GM13977 (cell line): ENCODE data around the gene KIF20A.

Experiments used
- DNase-seq: peaks from one replicate; pipeline ENCODE4 v3.0.0; 2012; ENCODE audit warnings: low spot score
- CTCF ChIP-seq: IDR thresholded peaks from 2 replicates; pipeline ENCODE4 v1.5.1; 2012; ENCODE audit warnings: mild to moderate bottlenecking, control low read depth; ENCODE audit not compliant: insufficient read depth; ENCODE audit errors: extremely low read depth, missing control alignments
- in situ Hi-C: fragments of 300-500 bp; cut with MboI; formaldehyde crosslinking; loops from one replicate; pipeline ENCODE4 v1.12.0; 2022; ENCODE audit warnings: low sequenced_read_pairs, low pct_unique_long_range_greater_than_20kb, mixed read lengths, inconsistent platforms; ENCODE audit not compliant: unreplicated experiment

Gene KIF20A

DNA sequence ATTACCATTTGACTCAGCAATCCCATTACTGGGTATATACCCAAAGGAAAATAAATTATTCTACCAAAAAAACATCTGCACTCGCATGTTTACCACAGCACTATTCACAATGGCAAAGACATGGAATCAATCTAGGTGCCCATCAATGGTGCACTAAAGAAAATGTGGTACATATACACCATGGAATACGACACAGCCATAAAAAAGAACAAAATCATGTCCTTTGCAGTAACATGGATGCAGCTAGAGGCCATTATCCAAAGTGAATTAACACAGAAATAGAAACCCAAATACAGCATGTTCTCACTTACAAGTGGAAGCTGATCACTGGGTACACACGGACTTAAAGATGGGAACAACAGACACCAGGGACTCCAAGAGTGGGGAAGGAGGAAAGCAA, 32.1 kb downstream of the KIF20A start:
- in situ Hi-C loops, result no loop called here
- TF ChIP-seq CTCF, result no peak

GRCh38 chr5:138212828-138213160, 33.9 kb downstream of the KIF20A start:
- DNase-seq, result peak; percentile 20
- TF ChIP-seq CTCF, result no peak
- in situ Hi-C loops, result no loop called here

More for the DNA sequence above, 32.1 kb downstream of the KIF20A start:
- no peak for DNase-seq

GRCh38 chr5:138213161-138214029, 34.5 kb downstream of the KIF20A start, which contains the start of gene CDC23:
CDC23 (minus strand) TSS chr5:138213323; CDS start chr5:138213312, 11 bp downstream.
- in situ Hi-C loops, result no loop called here
- TF ChIP-seq CTCF, result no peak
- DNase-seq, result peak; percentile 98

- no peak for TF ChIP-seq CTCF
- DNase-seq, result no peak
- in situ Hi-C loops, result no loop called here
Measured at GRCh38 chr5:138216799-138217198, 37.9 kb downstream of the KIF20A start.

GRCh38 chr5:138223532-138223931, 44.6 kb downstream of the KIF20A start:
- DNase-seq, result no peak
- TF ChIP-seq CTCF, result no peak
- in situ Hi-C loops, result no loop called here

DNA sequence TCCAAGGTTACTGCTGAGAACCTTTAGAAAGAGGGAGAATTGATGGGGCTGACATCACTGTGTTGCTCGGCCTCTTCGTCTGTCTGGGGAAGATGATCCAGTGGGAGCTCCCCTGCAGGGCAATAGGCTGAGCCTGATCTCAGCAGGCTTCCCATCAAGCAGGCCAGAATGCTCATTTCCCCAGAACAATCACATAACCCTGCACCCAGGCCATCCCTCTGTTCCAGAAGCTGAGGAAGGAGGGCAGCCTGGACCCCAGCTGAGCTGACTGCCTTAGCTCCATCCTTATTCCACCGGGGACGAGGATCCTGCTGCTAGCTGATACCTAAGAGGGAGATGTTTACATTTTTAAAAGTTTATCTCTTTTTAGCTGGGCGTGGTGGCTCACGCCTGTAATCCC, 45.8 kb downstream of the KIF20A start:
- DNase-seq, result no peak
- in situ Hi-C loops, result no loop called here
- TF ChIP-seq CTCF, result no peak
